GM23338 (cell line): Measurements from ENCODE around the gene TBC1D9B. TPM values are rescaled to one million over a fixed set of nuclear protein-coding genes. Genes with fewer than 3 reads are reported as not detected.

ENCODE experiments used
- ATAC-seq: fragments of 200-7000 bp; cut with Tn5 transposase; 3 replicates; pipeline ENCODE4 v1.9.1; 2020
- DNase-seq: peaks from one replicate; pipeline ENCODE4 v3.0.0-alpha.2; 2015; ENCODE audit warnings: low spot score
- H2AFZ ChIP-seq: fragments of 200-600 bp; sonication (generic); 2 replicates; pipeline ENCODE4 v1.8.0; 2016; ENCODE audit warnings: antibody characterized with exemption, mild to moderate bottlenecking, moderate library complexity
- H3F3A ChIP-seq: fragments of 200-600 bp; sonication (generic); replicated peaks from 2 replicates; pipeline ENCODE4 v1.8.0; 2017; ENCODE audit warnings: antibody characterized with exemption, mixed run types, low read depth
- H3K27ac ChIP-seq: fragments of 200-600 bp; sonication (generic); 2 replicates; pipeline ENCODE4 v1.6.1; 2016; ENCODE audit warnings: low read depth
- H3K27me3 ChIP-seq: fragments of 200-600 bp; sonication (generic); 2 replicates; pipeline ENCODE4 v1.8.0; 2016; ENCODE audit warnings: mild to moderate bottlenecking, mixed run types, moderate library complexity; ENCODE audit not compliant: insufficient read depth
- H3K36me3 ChIP-seq: fragments of 200-600 bp; sonication (generic); 2 replicates; pipeline ENCODE4 v1.8.0; 2016; ENCODE audit warnings: mild to moderate bottlenecking; ENCODE audit not compliant: insufficient read depth
- H3K4me1 ChIP-seq: fragments of 200-600 bp; sonication (generic); 2 replicates; pipeline ENCODE4 v1.8.0; 2016; ENCODE audit warnings: mild to moderate bottlenecking, moderate library complexity; ENCODE audit not compliant: insufficient read depth
- H3K4me2 ChIP-seq: fragments of 200-600 bp; sonication (generic); 2 replicates; pipeline ENCODE4 v1.7.1; 2017; ENCODE audit warnings: mixed run types
- H3K4me3 ChIP-seq: fragments of 200-600 bp; sonication (generic); 2 replicates; pipeline ENCODE4 v1.6.1; 2016; ENCODE audit warnings: mixed run types
- H3K79me2 ChIP-seq: fragments of 200-600 bp; sonication (generic); replicated peaks from 2 replicates; pipeline ENCODE4 v1.8.0; 2017; ENCODE audit warnings: mild to moderate bottlenecking; ENCODE audit not compliant: insufficient read depth
- H3K9me2 ChIP-seq: fragments of 200-600 bp; sonication (generic); 2 replicates; pipeline ENCODE4 v1.8.0; 2017; ENCODE audit not compliant: insufficient read depth
- H4K20me1 ChIP-seq: fragments of 200-600 bp; sonication (generic); replicated peaks from 2 replicates; pipeline ENCODE4 v1.8.0; 2017; ENCODE audit warnings: mild to moderate bottlenecking; ENCODE audit not compliant: insufficient read depth
- H3K27ac Mint-ChIP-seq: 2 replicates; pipeline ENCODE4 v1.8.0; 2020; ENCODE audit warnings: inconsistent platforms, mild to moderate bottlenecking, moderate library complexity, mixed read lengths
- H3K27me3 Mint-ChIP-seq: 3 replicates; pipeline ENCODE4 v1.8.0; 2022; ENCODE audit warnings: low read depth, mild to moderate bottlenecking, moderate library complexity, mixed read lengths, inconsistent platforms; ENCODE audit not compliant: insufficient read depth, poor library complexity
- H3K36me3 Mint-ChIP-seq: 3 replicates; pipeline ENCODE4 v1.8.0; 2021; ENCODE audit warnings: low read depth, mild to moderate bottlenecking, inconsistent platforms, moderate library complexity, mixed read lengths
- H3K4me1 Mint-ChIP-seq: 3 replicates; pipeline ENCODE4 v1.8.0; 2020; ENCODE audit warnings: mild to moderate bottlenecking, inconsistent platforms, mixed read lengths
- H3K4me3 Mint-ChIP-seq: 3 replicates; pipeline ENCODE4 v1.8.0; 2021; ENCODE audit warnings: moderate library complexity, mild to moderate bottlenecking, inconsistent platforms, mixed read lengths
- H3K9me3 Mint-ChIP-seq: 3 replicates; pipeline ENCODE4 v1.8.0; 2020; ENCODE audit warnings: moderate library complexity, mild to moderate bottlenecking, inconsistent platforms, mixed read lengths
- CREB1 ChIP-seq: fragments of 250-450 bp; sonication (Bioruptor Pico); IDR thresholded peaks from 2 replicates; pipeline ENCODE4 v1.5.0; 2020; ENCODE audit warnings: low read depth, mild to moderate bottlenecking, moderate library complexity
- CTCF ChIP-seq, 2 experiments: fragments of 200-600 bp in 1 of 2; sonication (generic) in 1 of 2; conservative IDR thresholded peaks; 2 replicates each; pipeline versions ENCODE4 v1.5.1 to v1.6.1; 2016 to 2017; ENCODE audit warnings: antibody characterized with exemption in 2 of 2, low read depth in 2 of 2, mild to moderate bottlenecking in 2 of 2, moderate library complexity in 1 of 2
- ETS1 ChIP-seq: IDR thresholded peaks from 2 replicates; pipeline ENCODE4 v1.6.1; 2016; ENCODE audit warnings: antibody characterized with exemption
- EZH2 ChIP-seq: fragments of 200-600 bp; sonication (generic); IDR thresholded peaks from one replicate; pipeline ENCODE4 v1.8.0; 2017; ENCODE audit warnings: antibody characterized with exemption, mild to moderate bottlenecking, low read depth; ENCODE audit not compliant: unreplicated experiment
- EZH2phosphoT487 ChIP-seq: fragments of 200-600 bp; sonication (generic); IDR thresholded peaks from one replicate; pipeline ENCODE4 v1.8.1; 2018; ENCODE audit warnings: antibody characterized with exemption; ENCODE audit not compliant: unreplicated experiment
- JUNB ChIP-seq: IDR thresholded peaks from one replicate; pipeline ENCODE4 v1.6.1; 2016; ENCODE audit warnings: antibody characterized with exemption; ENCODE audit not compliant: unreplicated experiment
- NANOG ChIP-seq: IDR thresholded peaks from 2 replicates; pipeline ENCODE4 v1.6.1; 2016; ENCODE audit warnings: antibody characterized with exemption, borderline replicate concordance
- POLR2AphosphoS5 ChIP-seq: IDR thresholded peaks from 2 replicates; pipeline ENCODE4 v1.6.1; 2016; ENCODE audit warnings: antibody characterized with exemption, low read depth
- REST ChIP-seq: IDR thresholded peaks from one replicate; pipeline ENCODE4 v1.6.1; 2018; ENCODE audit warnings: antibody characterized with exemption; ENCODE audit not compliant: unreplicated experiment
- STAT1 ChIP-seq: IDR thresholded peaks from one replicate; pipeline ENCODE4 v1.6.1; 2016; ENCODE audit warnings: antibody characterized with exemption; ENCODE audit not compliant: unreplicated experiment
- ZNF114 ChIP-seq: fragments of 250-450 bp; sonication (Bioruptor Pico); IDR thresholded peaks from 2 replicates; pipeline ENCODE4 v1.5.0; 2020; ENCODE audit warnings: mild to moderate bottlenecking, moderate library complexity
- ZNF331 ChIP-seq: fragments of 250-450 bp; sonication (Bioruptor Pico); IDR thresholded peaks from 2 replicates; pipeline ENCODE4 v1.5.0; 2020; ENCODE audit warnings: low read depth, mild to moderate bottlenecking, moderate library complexity
- polyA plus RNA-seq: library from polyadenylated mRNA; unstranded; fragments of >200 nt; fragmentation: Nextera tagmentation; extraction: Ambion mirVana; gene quantifications from 2 replicates; pipeline ENCODE4 v1.2.1, GENCODE V29; 2016
- total RNA-seq: library from RNA; depleted of rRNA; stranded (reverse); fragments of >200 nt; shearing (Covaris generic); gene quantifications from 2 replicates; pipeline ENCODE4 v1.2.3, GENCODE V29; 2014

The TBC1D9B gene
- total and polyA plus RNA-seq, 2 experiments from 2014 or later, result 19.0 to 38.0 TPM

- TF ChIP-seq CREB1 (CRISPR knock-in tag) (no peak), EZH2phosphoT487 (no peak), POLR2AphosphoS5 (no peak)
Measured at GRCh38 chr5:179862891-179863290, 44.8 kb downstream of the TBC1D9B start (continued).

- peaks cover 10% of the 10 kb centered on the region for H3K9me3 Mint-ChIP-seq
- H3K27me3 Mint-ChIP-seq, result peaks cover 21% of the 10 kb centered on the region
- Histone ChIP-seq H3K9me2 (no peaks in the 10 kb centered on the region), H3F3A (peaks cover 17% of the 10 kb centered on the region), H3K4me2 (no peak overlapping the region), H3K27ac (no peak overlapping the region), H3K79me2 (peaks cover 3% of the 10 kb centered on the region), H3K36me3 (no peaks in the 10 kb centered on the region), H4K20me1 (no peaks in the 10 kb centered on the region), H2AFZ (no peak overlapping the region), H3K4me1 (peaks cover 7% of the 10 kb centered on the region), H3K4me3 (no peak overlapping the region), H3K27me3 (no peaks in the 10 kb centered on the region)
- no peak for ATAC-seq
- H3K27ac Mint-ChIP-seq, result no peak overlapping the region
- no peak for DNase-seq
- H3K4me1 Mint-ChIP-seq, result peaks cover 19% of the 10 kb centered on the region
- H3K36me3 Mint-ChIP-seq, result peaks cover 39% of the 10 kb centered on the region
- no peak overlapping the region for H3K4me3 Mint-ChIP-seq
- TF ChIP-seq POLR2AphosphoS5, result no peak
- TF ChIP-seq EZH2, result no peak
- TF ChIP-seq CREB1 (CRISPR knock-in tag), result no peak
- TF ChIP-seq CTCF (conservative IDR thresholded peaks at IDR 0.05; ENCODE audit: low read depth in 2 of 2), result no peak
- no peak for TF ChIP-seq JUNB
- TF ChIP-seq STAT1, result no peak
Measured at GRCh38 chr5:179862296-179862695, 45.4 kb downstream of the TBC1D9B start.

GRCh38 chr5:179860301-179860700 is 47.4 kb downstream of the TBC1D9B start:
- no peaks in the 10 kb centered on the region for H3K27me3 ChIP-seq
- Mint-ChIP-seq H3K4me1 (peaks cover 16% of the 10 kb centered on the region), H3K4me3 (peak overlapping the region; percentile 93), H3K27ac (no peak overlapping the region), H3K9me3 (peaks cover 10% of the 10 kb centered on the region), H3K36me3 (peaks cover 37% of the 10 kb centered on the region), H3K27me3 (peaks cover 18% of the 10 kb centered on the region)
- H3K4me3 ChIP-seq, result no peak overlapping the region
- no peaks in the 10 kb centered on the region for H3K9me2 ChIP-seq
- peaks cover 22% of the 10 kb centered on the region for H3K79me2 ChIP-seq
- DNase-seq (peak; percentile 32), ATAC-seq (no peak)
- no peak overlapping the region for H2AFZ ChIP-seq
- no peaks in the 10 kb centered on the region for H3K36me3 ChIP-seq
- 0 out of 2 replicates have a peak, but pooled peaks cover 4% of the 10 kb centered on the region for H4K20me1 ChIP-seq
- peaks cover 19% of the 10 kb centered on the region for H3F3A ChIP-seq
- no peak overlapping the region for H3K27ac ChIP-seq
- peaks cover 7% of the 10 kb centered on the region for H3K4me1 ChIP-seq
- peak overlapping the region; percentile 90; the same call in 1 of the 2 replicates for H3K4me2 ChIP-seq
- no peak for TF ChIP-seq STAT1
- no peak for TF ChIP-seq ETS1
- TF ChIP-seq ZNF114, result no peak
- TF ChIP-seq ZNF331, result no peak
- no peak for TF ChIP-seq JUNB
- no peak for TF ChIP-seq CTCF (conservative IDR thresholded peaks at IDR 0.05; ENCODE audit: low read depth in 2 of 2)
- TF ChIP-seq REST, result no peak
- TF ChIP-seq CREB1 (CRISPR knock-in tag), result no peak
- no peak for TF ChIP-seq EZH2
- no peak for TF ChIP-seq EZH2phosphoT487
- no peak for TF ChIP-seq NANOG
